Suppressor macrophage (primary cell): ENCODE data around the gene FSD2.
"Not testable (repeated sequence)": the region's sequence is repeated elsewhere in the genome, so short reads cannot be mapped to it uniquely, and the experiment has no call there.

Experiments used
- DNase-seq, 4 experiments: peaks; one replicate each; pipeline ENCODE4 v3.0.0-alpha.2; 2020 to 2022

Gene FSD2

GRCh38 chr15:82731527-82731926 lies 74.3 kb downstream of the FSD2 start:
- DNase-seq, result no peak

GRCh38 chr15:82730022-82730530 lies 75.8 kb downstream of the FSD2 start:
- no peak for DNase-seq

- no peak for DNase-seq
Measured at GRCh38 chr15:82726816-82727215, 79.1 kb downstream of the FSD2 start.

GRCh38 chr15:82715003-82715402 lies 90.9 kb downstream of the FSD2 start:
- no peak for DNase-seq

GRCh38 chr15:82714016-82714415 lies 91.9 kb downstream of the FSD2 start:
- DNase-seq, result no peak

- DNase-seq, result no peak
Measured at GRCh38 chr15:82712036-82712435, 93.8 kb downstream of the FSD2 start.

GRCh38 chr15:82710926-82711490 lies 94.9 kb downstream of the FSD2 start:
- DNase-seq, result no peak

- no peak for DNase-seq
Measured at GRCh38 chr15:82710208-82710555, 95.7 kb downstream of the FSD2 start.

- peak; percentile 81 to 92 (median 88) for DNase-seq
Measured at GRCh38 chr15:82709421-82710207, 96.3 kb downstream of the FSD2 start, which contains the start of gene AP3B2. AP3B2 (minus strand) TSS chr15:82709875; CDS start chr15:82709706, 169 bp downstream.

GRCh38 chr15:82709081-82709420 lies 96.8 kb downstream of the FSD2 start:
- no peak for DNase-seq

GRCh38 chr15:82705856-82706255 lies 100.0 kb downstream of the FSD2 start:
- DNase-seq, result not testable (repeated sequence)
